Measurements from ENCODE around the gene KCNC3.

DNA sequence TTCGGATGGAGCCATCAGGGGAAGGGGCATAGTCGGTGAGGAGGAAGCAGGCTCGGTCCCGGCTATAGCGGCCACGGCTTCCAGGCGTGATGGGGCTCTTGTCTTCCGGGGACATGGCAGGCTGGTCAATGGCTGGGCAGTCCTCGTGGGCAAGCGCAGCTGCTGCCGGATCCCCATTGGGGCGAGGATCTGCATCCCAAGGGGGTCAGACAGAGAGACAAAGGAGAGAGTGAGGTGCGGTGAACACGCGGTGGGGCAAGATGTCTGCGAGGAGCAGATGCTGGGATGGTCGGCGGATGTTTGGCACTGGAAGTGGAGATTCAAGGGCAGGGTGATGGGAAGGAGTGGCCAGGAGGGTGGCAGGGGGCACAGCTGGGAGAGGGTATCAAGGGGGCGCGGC, 8.6 kb downstream of the KCNC3 start:
- TF ChIP-seq, protein P1, sequence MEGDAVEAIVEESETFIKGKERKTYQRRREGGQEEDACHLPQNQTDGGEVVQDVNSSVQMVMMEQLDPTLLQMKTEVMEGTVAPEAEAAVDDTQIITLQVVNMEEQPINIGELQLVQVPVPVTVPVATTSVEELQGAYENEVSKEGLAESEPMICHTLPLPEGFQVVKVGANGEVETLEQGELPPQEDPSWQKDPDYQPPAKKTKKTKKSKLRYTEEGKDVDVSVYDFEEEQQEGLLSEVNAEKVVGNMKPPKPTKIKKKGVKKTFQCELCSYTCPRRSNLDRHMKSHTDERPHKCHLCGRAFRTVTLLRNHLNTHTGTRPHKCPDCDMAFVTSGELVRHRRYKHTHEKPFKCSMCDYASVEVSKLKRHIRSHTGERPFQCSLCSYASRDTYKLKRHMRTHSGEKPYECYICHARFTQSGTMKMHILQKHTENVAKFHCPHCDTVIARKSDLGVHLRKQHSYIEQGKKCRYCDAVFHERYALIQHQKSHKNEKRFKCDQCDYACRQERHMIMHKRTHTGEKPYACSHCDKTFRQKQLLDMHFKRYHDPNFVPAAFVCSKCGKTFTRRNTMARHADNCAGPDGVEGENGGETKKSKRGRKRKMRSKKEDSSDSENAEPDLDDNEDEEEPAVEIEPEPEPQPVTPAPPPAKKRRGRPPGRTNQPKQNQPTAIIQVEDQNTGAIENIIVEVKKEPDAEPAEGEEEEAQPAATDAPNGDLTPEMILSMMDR (conservative IDR thresholded peaks at IDR 0.05): no peak
- TF ChIP-seq ZFX (IDR thresholded peaks at IDR 0.05): no peak
